K562 (cell line): ENCODE data around the gene GAB2. TPM values are rescaled to one million over a fixed set of nuclear protein-coding genes. Genes with fewer than 3 reads are reported as not detected.

Experiments
- ARNT ChIP-seq, 2 experiments: fragments of 450-650 bp; IDR thresholded peaks; 2 replicates each; pipeline ENCODE4 v1.6.1; 2016; ENCODE audit warnings: mild to moderate bottlenecking in 1 of 2
- BRCA1 ChIP-seq, 2 experiments: fragments of 450-650 bp in 1 of 2; sonication (generic) in 1 of 2; formaldehyde crosslinking in 1 of 2; IDR thresholded peaks; 2 replicates each; pipeline versions ENCODE4 v1.5.0 to v1.6.1; 2017 to 2020; ENCODE audit warnings: mild to moderate bottlenecking in 1 of 2, missing genetic modification reagents in 1 of 2
- BRD4 ChIP-seq: fragments of 200-600 bp; sonication (generic); IDR thresholded peaks from 2 replicates; pipeline ENCODE4 v1.6.1; 2017; ENCODE audit warnings: inconsistent platforms
- C11orf30 ChIP-seq: fragments of 450-650 bp; IDR thresholded peaks from 2 replicates; pipeline ENCODE4 v1.6.1; 2016; ENCODE audit warnings: low read depth, mild to moderate bottlenecking
- GATAD2A ChIP-seq: fragments of 450-650 bp; IDR thresholded peaks from 2 replicates; pipeline ENCODE4 v1.6.1; 2017
- GATAD2B ChIP-seq: fragments of 450-650 bp; IDR thresholded peaks from 2 replicates; pipeline ENCODE4 v1.6.1; 2017; ENCODE audit warnings: mild to moderate bottlenecking, borderline replicate concordance
- IFI16 ChIP-seq: fragments of 250-450 bp; sonication (Bioruptor Pico); IDR thresholded peaks from 2 replicates; pipeline ENCODE4 v2.1.2; 2022; ENCODE audit warnings: mild to moderate bottlenecking, inconsistent platforms
- MBD2 ChIP-seq: sonication (generic); IDR thresholded peaks from 2 replicates; pipeline ENCODE4 v1.6.1; 2016; ENCODE audit warnings: low read depth, borderline replicate concordance
- MCM3 ChIP-seq: fragments of 450-650 bp; IDR thresholded peaks from 2 replicates; pipeline ENCODE4 v1.6.1; 2016
- MYBL2 ChIP-seq, 2 experiments: fragments of 450-650 bp in 1 of 2; sonication (generic) in 1 of 2; formaldehyde crosslinking in 1 of 2; IDR thresholded peaks; 2 replicates each; pipeline versions ENCODE4 v1.6.1 to v1.8.1; 2017 to 2022; ENCODE audit warnings: borderline replicate concordance in 1 of 2, inconsistent platforms in 1 of 2, low read depth in 1 of 2, mild to moderate bottlenecking in 1 of 2, missing genetic modification reagents in 1 of 2, moderate library complexity in 1 of 2
- NCOA1 ChIP-seq: fragments of 450-650 bp; IDR thresholded peaks from 2 replicates; pipeline ENCODE4 v1.6.1; 2016; ENCODE audit warnings: low read depth
- POLR3A ChIP-seq: IDR thresholded peaks from 2 replicates; pipeline ENCODE4 v1.6.1; 2011; ENCODE audit warnings: borderline replicate concordance, mild to moderate bottlenecking, moderate library complexity; ENCODE audit not compliant: insufficient read length, insufficient read depth; ENCODE audit errors: extremely low read depth
- SAFB2 ChIP-seq: fragments of 200-400 bp; formaldehyde crosslinking; IDR thresholded peaks from 2 replicates; pipeline ENCODE4 v1.6.1; 2018; ENCODE audit warnings: borderline replicate concordance, low read length, low read depth, moderate library complexity; ENCODE audit not compliant: severe bottlenecking
- SP2 ChIP-seq: IDR thresholded peaks from 2 replicates; pipeline ENCODE4 v1.6.1; 2011; ENCODE audit warnings: mild to moderate bottlenecking, low read depth, low read length, moderate library complexity; ENCODE audit not compliant: poor library complexity, severe bottlenecking; ENCODE audit errors: extremely low read depth
- ZKSCAN3 ChIP-seq: fragments of 250-450 bp; sonication (Bioruptor Pico); IDR thresholded peaks from 2 replicates; pipeline ENCODE4 v1.4.0; 2020
- ZNF408 ChIP-seq: fragments of 250-450 bp; sonication (Bioruptor Pico); IDR thresholded peaks from 2 replicates; pipeline ENCODE4 v1.4.0; 2020; ENCODE audit warnings: low read depth, mild to moderate bottlenecking, moderate library complexity
- ZNF444 ChIP-seq: fragments of 250-450 bp; sonication (Bioruptor Pico); IDR thresholded peaks from 2 replicates; pipeline ENCODE4 v1.4.0; 2020; ENCODE audit warnings: mild to moderate bottlenecking, moderate library complexity
- ZNF707 ChIP-seq: fragments of 250-450 bp; sonication (Bioruptor Pico); conservative IDR thresholded peaks from 2 replicates; pipeline ENCODE4 v1.8.0; 2022; ENCODE audit warnings: inconsistent platforms, mild to moderate bottlenecking, moderate library complexity
- ZNF780A ChIP-seq: fragments of 250-450 bp; sonication (Bioruptor Pico); IDR thresholded peaks from 2 replicates; pipeline ENCODE4 v1.5.0; 2021; ENCODE audit warnings: mild to moderate bottlenecking
- polyA plus RNA-seq, 8 experiments: library from polyadenylated mRNA; depleted of rRNA in 4 of 8; stranded (reverse) in 5 of 8; unstranded in 3 of 8; fragments of >200 nt; fragmentation: Nextera tagmentation in 2 of 8; fragmentation: Illumina TruSeq in 1 of 8; extraction: Ambion mirVana in 2 of 8; extraction: Trizol in 1 of 8; gene quantifications; 2 replicates each; pipeline versions ENCODE4 v1.2.1 to v1.2.3, GENCODE V29; 2011 to 2014; ENCODE audit warnings: inconsistent platforms in 1 of 8, missing spikeins in 1 of 8
- total RNA-seq, 7 experiments: library from RNA; depleted of rRNA in 6 of 7; stranded (reverse); fragments of >200 nt in 6 of 7; fragmentation: Illumina TruSeq in 2 of 7; extraction: Trizol in 2 of 7; gene quantifications; 2 replicates each; pipeline versions ENCODE4 v1.2.1 to v1.2.3, GENCODE V29; 2011 to 2021; ENCODE audit warnings: low replicate concordance in 1 of 7
- TF ChIP-seq, protein P1 (sequence below): fragments of 150-350 bp; IDR thresholded peaks from 2 replicates; pipeline ENCODE4 v1.6.1; 2014; ENCODE audit warnings: low read depth, mild to moderate bottlenecking, low read length, borderline replicate concordance
- TF ChIP-seq, protein P2 (sequence below): fragments of 250-450 bp; sonication (Bioruptor Pico); IDR thresholded peaks from 2 replicates; pipeline ENCODE4 v1.4.0; 2020; ENCODE audit warnings: mild to moderate bottlenecking

Gene GAB2
- total and polyA plus RNA-seq, 9 of the 15 experiments (the other 6 are each of a cell fraction or from before 2014, with no cell fraction given), result 2.3 to 35.2 (median 16.1) TPM

DNA sequence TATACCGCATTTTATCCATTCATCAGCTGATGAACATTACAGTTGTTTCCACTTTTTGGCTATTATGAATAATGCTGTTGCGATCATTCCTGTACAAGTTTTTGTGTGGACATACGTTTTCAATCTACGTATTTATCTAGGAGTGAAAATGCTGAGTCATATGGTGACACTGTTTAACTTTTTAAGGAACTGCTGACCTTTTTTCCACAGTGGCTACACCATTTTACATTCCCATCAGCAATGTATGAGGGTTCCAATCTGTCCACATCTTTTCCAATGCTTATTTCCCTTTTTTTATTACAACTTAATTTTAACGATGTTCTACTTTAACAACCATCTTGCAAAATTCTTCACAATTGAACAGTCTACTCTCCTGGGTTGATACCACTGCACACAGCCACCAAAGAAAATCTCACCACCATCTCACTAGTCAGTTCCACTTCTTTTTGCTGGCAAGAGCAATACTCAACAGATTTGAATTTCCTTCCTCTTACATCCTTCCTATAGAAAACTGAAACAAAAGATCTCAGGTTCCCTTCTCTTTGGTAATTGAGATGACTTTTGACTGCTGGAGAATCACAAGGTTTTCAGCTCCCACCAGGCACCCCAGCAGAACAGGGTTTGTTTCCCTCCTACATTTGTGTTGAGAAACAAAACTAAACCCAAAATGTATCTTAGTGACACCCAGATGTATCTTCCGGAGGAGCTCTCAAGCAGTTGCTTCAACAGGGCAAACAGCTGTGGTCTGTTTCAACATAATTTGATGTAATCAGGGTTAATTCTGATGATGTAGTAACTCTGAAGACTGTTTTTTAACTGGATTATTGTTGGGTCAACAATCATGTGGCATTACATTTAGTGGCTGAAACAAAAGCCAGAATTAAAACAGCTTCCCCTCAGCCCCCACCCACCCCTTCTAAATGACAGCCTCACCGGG, 7.0 kb upstream of the GAB2 start (continued):
- peak; percentile 73; the same call in 1 of the 2 replicates for TF ChIP-seq GATAD2B
- TF ChIP-seq ZNF707 (CRISPR knock-in tag), result no peak
- no peak for TF ChIP-seq ZNF444 (CRISPR knock-in tag)
- no peak for TF ChIP-seq ZNF408
- TF ChIP-seq C11orf30, result peak; percentile 99
- TF ChIP-seq MYBL2 (IDR thresholded peaks at IDR 0.05; ENCODE audit: low read depth), result no peak
- TF ChIP-seq MYBL2 (CRISPR knock-in tag; IDR thresholded peaks at IDR 0.05; ENCODE audit: borderline replicate concordance), result no peak
- no peak for TF ChIP-seq MBD2
- TF ChIP-seq GATAD2A, result no peak
- no peak for TF ChIP-seq ZKSCAN3 (CRISPR knock-in tag)
- TF ChIP-seq BRCA1 (IDR thresholded peaks at IDR 0.05), result no peak
- TF ChIP-seq BRCA1 (CRISPR knock-in tag; IDR thresholded peaks at IDR 0.05), result no peak
- no peak for TF ChIP-seq SAFB2
- 0 out of 4 replicates have a peak, but pooled peaks of 1 of the 2 experiments have one; percentile 73 for TF ChIP-seq ARNT (IDR thresholded peaks at IDR 0.05)
- TF ChIP-seq BRD4, result no peak
- TF ChIP-seq ZNF780A (CRISPR knock-in tag), result no peak
- no peak for TF ChIP-seq SP2
- TF ChIP-seq, protein P1, sequence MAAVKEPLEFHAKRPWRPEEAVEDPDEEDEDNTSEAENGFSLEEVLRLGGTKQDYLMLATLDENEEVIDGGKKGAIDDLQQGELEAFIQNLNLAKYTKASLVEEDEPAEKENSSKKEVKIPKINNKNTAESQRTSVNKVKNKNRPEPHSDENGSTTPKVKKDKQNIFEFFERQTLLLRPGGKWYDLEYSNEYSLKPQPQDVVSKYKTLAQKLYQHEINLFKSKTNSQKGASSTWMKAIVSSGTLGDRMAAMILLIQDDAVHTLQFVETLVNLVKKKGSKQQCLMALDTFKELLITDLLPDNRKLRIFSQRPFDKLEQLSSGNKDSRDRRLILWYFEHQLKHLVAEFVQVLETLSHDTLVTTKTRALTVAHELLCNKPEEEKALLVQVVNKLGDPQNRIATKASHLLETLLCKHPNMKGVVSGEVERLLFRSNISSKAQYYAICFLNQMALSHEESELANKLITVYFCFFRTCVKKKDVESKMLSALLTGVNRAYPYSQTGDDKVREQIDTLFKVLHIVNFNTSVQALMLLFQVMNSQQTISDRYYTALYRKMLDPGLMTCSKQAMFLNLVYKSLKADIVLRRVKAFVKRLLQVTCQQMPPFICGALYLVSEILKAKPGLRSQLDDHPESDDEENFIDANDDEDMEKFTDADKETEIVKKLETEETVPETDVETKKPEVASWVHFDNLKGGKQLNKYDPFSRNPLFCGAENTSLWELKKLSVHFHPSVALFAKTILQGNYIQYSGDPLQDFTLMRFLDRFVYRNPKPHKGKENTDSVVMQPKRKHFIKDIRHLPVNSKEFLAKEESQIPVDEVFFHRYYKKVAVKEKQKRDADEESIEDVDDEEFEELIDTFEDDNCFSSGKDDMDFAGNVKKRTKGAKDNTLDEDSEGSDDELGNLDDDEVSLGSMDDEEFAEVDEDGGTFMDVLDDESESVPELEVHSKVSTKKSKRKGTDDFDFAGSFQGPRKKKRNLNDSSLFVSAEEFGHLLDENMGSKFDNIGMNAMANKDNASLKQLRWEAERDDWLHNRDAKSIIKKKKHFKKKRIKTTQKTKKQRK, result no peak
- 0 out of 2 replicates have a peak, but pooled peaks have one; percentile 14 for TF ChIP-seq NCOA1
- TF ChIP-seq MCM3, result no peak
- no peak for TF ChIP-seq POLR3A
- TF ChIP-seq, protein P2, sequence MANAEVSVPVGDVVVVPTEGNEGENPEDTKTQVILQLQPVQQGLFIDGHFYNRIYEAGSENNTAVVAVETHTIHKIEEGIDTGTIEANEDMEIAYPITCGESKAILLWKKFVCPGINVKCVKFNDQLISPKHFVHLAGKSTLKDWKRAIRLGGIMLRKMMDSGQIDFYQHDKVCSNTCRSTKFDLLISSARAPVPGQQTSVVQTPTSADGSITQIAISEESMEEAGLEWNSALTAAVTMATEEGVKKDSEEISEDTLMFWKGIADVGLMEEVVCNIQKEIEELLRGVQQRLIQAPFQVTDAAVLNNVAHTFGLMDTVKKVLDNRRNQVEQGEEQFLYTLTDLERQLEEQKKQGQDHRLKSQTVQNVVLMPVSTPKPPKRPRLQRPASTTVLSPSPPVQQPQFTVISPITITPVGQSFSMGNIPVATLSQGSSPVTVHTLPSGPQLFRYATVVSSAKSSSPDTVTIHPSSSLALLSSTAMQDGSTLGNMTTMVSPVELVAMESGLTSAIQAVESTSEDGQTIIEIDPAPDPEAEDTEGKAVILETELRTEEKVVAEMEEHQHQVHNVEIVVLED (CRISPR knock-in tag), result no peak; the same call in 1 of the 2 replicates
- no peak for TF ChIP-seq IFI16 (CRISPR knock-in tag)
